Measurements from ENCODE around the gene ZBED5. TPM values are rescaled to one million over a fixed set of nuclear protein-coding genes. Genes with fewer than 3 reads are reported as not detected.

Gene ZBED5
- polyA plus RNA-seq, 3 donors = 8.1 to 45.8 (median 10.3) TPM

- Histone ChIP-seq H2AFZ (ENCODE audit: insufficient read depth, low read depth, low read length, poor library complexity, severe bottlenecking) (peak overlapping the region; percentile 93), H3K79me2 (ENCODE audit: insufficient read depth, low read length) (peaks cover 57% of the 10 kb centered on the region), H3K9me3 (replicated peaks in 1 of 2; ENCODE audit: control insufficient read depth in 1 of 2, insufficient read depth in 1 of 2, low read length in 2 of 2) (no peaks in the 10 kb centered on the region), H3K4me2 (replicated peaks; ENCODE audit: extremely low read depth, low read length, poor library complexity, severe bottlenecking) (peak overlapping the region; percentile 92), H3K36me3 (replicated peaks in 1 of 2; ENCODE audit: control insufficient read depth in 1 of 2, insufficient read depth in 2 of 2, low read length in 2 of 2) (peaks cover 19 to 25% of the 10 kb centered on the region in 2 donors), H3K27me3 (ENCODE audit: control insufficient read depth in 2 of 2, insufficient read depth in 2 of 2, low read length in 2 of 2) (no peaks in the 10 kb centered on the region), H3K4me3 (replicated peaks in 1 of 3; ENCODE audit: low read depth in 2 of 3, low read length in 3 of 3) (peak overlapping the region; percentile 78 to 91 (median 91)), H3K9ac (ENCODE audit: insufficient read depth, low read length, poor library complexity, severe bottlenecking) (peak overlapping the region; percentile 91), H3K27ac (ENCODE audit: low read depth in 1 of 2, low read length in 2 of 2) (peak overlapping the region; percentile 94 to 95), H4K20me1 (ENCODE audit: insufficient read depth, low read length) (no peaks in the 10 kb centered on the region), H3K4me1 (ENCODE audit: control insufficient read depth in 1 of 2, insufficient read depth in 2 of 2, low read length in 2 of 2) (peaks cover 20 to 30% of the 10 kb centered on the region in 2 donors)
- peak overlapping the region; percentile 98 to 100 for H3K4me3 Mint-ChIP-seq
- no peak for DNase-seq
- intact Hi-C loops (cut with micrococcal nuclease) = loop anchor here (2.0 to 5.0 kb wide), 5 partner anchors 40 to 74 kb away; partner anchors contain the start of gene EIF4G2 (in 1 of the 2)
- peaks cover 0 to 1% (median 0%) of the 10 kb centered on the region in 7 donors for H3K9me3 Mint-ChIP-seq
- H3K27me3 Mint-ChIP-seq (ENCODE audit: low read depth in 3 of 3) = peaks cover 0 to 3% (median 0%) of the 10 kb centered on the region in 3 donors
- H3K36me3 Mint-ChIP-seq = peaks cover 22 to 26% of the 10 kb centered on the region in 2 donors
- H3K27ac Mint-ChIP-seq = peak overlapping the region; percentile 99 to 100 (median 99)
- WGBS (ENCODE audit: insufficient coverage) = under 1% methylated on average over 41 of the region's 46 CpGs
- peaks cover 22% of the 10 kb centered on the region for H3K4me1 Mint-ChIP-seq
- no peak for TF ChIP-seq CTCF (IDR thresholded peaks at IDR 0.05)
These were observed 829 bp upstream of the ZBED5 start for GRCh38 chr11:10858439-10859325.

DNA sequence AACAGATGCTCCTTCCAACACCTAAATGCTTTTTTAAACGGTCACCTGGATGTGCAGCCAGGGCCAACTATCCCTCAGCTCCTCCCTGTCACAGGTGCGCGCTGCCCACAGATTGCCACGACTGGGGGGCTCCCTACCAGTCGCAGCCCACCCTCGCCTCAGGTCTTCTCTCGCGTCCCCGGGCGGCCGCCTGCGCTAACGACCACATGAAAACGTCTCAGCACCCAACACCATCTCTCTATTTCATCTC is 469 bp downstream of the ZBED5 start:
- WGBS (ENCODE audit: insufficient coverage) = 0% methylated on average over 14 of the region's 14 CpGs
- no peak for DNase-seq
- intact Hi-C loops (cut with micrococcal nuclease) = loop anchor here (2.0 to 5.0 kb wide), 5 partner anchors 45 to 75 kb away; partner anchors contain the start of gene EIF4G2 (in 2 of the 2)
- peak overlapping the region; percentile 91 for H3K9ac ChIP-seq (ENCODE audit: insufficient read depth, low read length, poor library complexity, severe bottlenecking)
- H3K27ac ChIP-seq (ENCODE audit: low read depth in 1 of 2, low read length in 2 of 2) = peak overlapping the region; percentile 94 to 95
- no peaks in the 10 kb centered on the region for H3K9me3 ChIP-seq (replicated peaks in 1 of 2; ENCODE audit: control insufficient read depth in 1 of 2, insufficient read depth in 1 of 2, low read length in 2 of 2)
- peak overlapping the region; percentile 99 to 100 (median 99) for H3K27ac Mint-ChIP-seq
- no peak for TF ChIP-seq CTCF (IDR thresholded peaks at IDR 0.05)
- H3K27me3 Mint-ChIP-seq (ENCODE audit: low read depth in 3 of 3) = peaks cover 0 to 3% (median 0%) of the 10 kb centered on the region in 3 donors
- peaks cover 20 to 30% of the 10 kb centered on the region in 2 donors for H3K4me1 ChIP-seq (ENCODE audit: control insufficient read depth in 1 of 2, insufficient read depth in 2 of 2, low read length in 2 of 2)
- H3K9me3 Mint-ChIP-seq = peaks cover 0 to 1% (median 0%) of the 10 kb centered on the region in 7 donors
- peak overlapping the region; percentile 92 for H3K4me2 ChIP-seq (replicated peaks; ENCODE audit: extremely low read depth, low read length, poor library complexity, severe bottlenecking)
- H3K4me3 Mint-ChIP-seq = peak overlapping the region; percentile 98 to 100
- peaks cover 32 to 33% of the 10 kb centered on the region in 2 donors for H3K36me3 Mint-ChIP-seq
- H2AFZ ChIP-seq (ENCODE audit: insufficient read depth, low read depth, low read length, poor library complexity, severe bottlenecking) = peak overlapping the region; percentile 93
- no peaks in the 10 kb centered on the region for H4K20me1 ChIP-seq (ENCODE audit: insufficient read depth, low read length)
- peaks cover 24 to 38% of the 10 kb centered on the region in 2 donors for H3K36me3 ChIP-seq (replicated peaks in 1 of 2; ENCODE audit: control insufficient read depth in 1 of 2, insufficient read depth in 2 of 2, low read length in 2 of 2)
- peak overlapping the region; percentile 78 to 91 (median 91) for H3K4me3 ChIP-seq (replicated peaks in 1 of 3; ENCODE audit: low read depth in 2 of 3, low read length in 3 of 3)
- H3K4me1 Mint-ChIP-seq = peaks cover 19% of the 10 kb centered on the region
- no peaks in the 10 kb centered on the region for H3K27me3 ChIP-seq (ENCODE audit: control insufficient read depth in 2 of 2, insufficient read depth in 2 of 2, low read length in 2 of 2)
- H3K79me2 ChIP-seq (ENCODE audit: insufficient read depth, low read length) = peaks cover 64% of the 10 kb centered on the region

Measured in CD14-positive monocyte (primary cell).